SH-SY5Y (cell line): Measurements from ENCODE around the gene ARHGAP42.

Experiments used
- GATA2 ChIP-seq: IDR thresholded peaks from 2 replicates; pipeline ENCODE4 v1.6.1; 2011; ENCODE audit warnings: mild to moderate bottlenecking, low read depth, low read length
- GATA3 ChIP-seq: IDR thresholded peaks from 2 replicates; pipeline ENCODE4 v1.6.1; 2011; ENCODE audit warnings: low read depth, mild to moderate bottlenecking, low read length, moderate library complexity

DNA sequence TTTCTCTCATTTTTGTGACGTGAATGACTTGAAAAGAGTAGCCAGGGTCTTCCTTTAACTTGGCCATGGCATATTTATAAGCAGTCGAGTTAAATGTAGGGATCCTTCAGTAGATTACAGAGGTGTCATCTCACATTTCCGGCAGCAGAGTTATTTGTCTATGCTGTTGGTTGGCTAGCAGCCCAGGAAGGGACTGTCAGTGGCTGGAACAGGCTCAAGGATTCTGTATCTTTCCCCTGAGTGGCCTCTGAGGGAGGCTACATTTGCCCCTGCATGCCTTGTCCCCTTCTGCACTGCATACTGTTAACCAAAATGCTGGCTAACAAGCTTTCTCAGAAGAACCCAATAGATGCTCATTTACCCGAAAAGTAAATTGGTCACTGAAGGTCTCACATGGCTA is 254.9 kb downstream of the ARHGAP42 start:
- TF ChIP-seq GATA3 = no peak
- TF ChIP-seq GATA2 = no peak
